OCI-LY3 (cell line): ENCODE measurements around the gene PRRC2A.

ENCODE experiments used
- EZH2phosphoT487 ChIP-seq: fragments of 200-600 bp; shearing (Covaris generic); IDR thresholded peaks from 2 replicates; pipeline ENCODE4 v1.6.1; 2018; ENCODE audit warnings: antibody characterized with exemption, mixed run types, low read depth
- TF ChIP-seq, protein P1 (sequence below): fragments of 200-600, 300-600 bp; sonication (generic); IDR thresholded peaks from 2 replicates; pipeline ENCODE4 v1.5.1; 2014; ENCODE audit warnings: antibody characterized with exemption, low read length, low read depth

DNA sequence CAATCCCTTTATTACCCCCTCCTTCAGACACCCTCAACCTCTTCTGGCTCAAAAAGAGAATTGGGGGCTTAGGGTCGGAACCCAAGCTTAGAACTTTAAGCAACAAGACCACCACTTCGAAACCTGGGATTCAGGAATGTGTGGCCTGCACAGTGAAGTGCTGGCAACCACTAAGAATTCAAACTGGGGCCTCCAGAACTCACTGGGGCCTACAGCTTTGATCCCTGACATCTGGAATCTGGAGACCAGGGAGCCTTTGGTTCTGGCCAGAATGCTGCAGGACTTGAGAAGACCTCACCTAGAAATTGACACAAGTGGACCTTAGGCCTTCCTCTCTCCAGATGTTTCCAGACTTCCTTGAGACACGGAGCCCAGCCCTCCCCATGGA, 42.9 kb upstream of the PRRC2A start:
- TF ChIP-seq, protein P1, sequence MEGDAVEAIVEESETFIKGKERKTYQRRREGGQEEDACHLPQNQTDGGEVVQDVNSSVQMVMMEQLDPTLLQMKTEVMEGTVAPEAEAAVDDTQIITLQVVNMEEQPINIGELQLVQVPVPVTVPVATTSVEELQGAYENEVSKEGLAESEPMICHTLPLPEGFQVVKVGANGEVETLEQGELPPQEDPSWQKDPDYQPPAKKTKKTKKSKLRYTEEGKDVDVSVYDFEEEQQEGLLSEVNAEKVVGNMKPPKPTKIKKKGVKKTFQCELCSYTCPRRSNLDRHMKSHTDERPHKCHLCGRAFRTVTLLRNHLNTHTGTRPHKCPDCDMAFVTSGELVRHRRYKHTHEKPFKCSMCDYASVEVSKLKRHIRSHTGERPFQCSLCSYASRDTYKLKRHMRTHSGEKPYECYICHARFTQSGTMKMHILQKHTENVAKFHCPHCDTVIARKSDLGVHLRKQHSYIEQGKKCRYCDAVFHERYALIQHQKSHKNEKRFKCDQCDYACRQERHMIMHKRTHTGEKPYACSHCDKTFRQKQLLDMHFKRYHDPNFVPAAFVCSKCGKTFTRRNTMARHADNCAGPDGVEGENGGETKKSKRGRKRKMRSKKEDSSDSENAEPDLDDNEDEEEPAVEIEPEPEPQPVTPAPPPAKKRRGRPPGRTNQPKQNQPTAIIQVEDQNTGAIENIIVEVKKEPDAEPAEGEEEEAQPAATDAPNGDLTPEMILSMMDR, result no peak
- no peak for TF ChIP-seq EZH2phosphoT487
